Suppressor macrophage treated with lipopolysaccharide for 4 hours (primary cell): ENCODE results near the gene RAB6B.

Source experiments
- DNase-seq: peaks from one replicate; pipeline ENCODE4 v3.0.0-alpha.2; 2020

RAB6B gene

DNA sequence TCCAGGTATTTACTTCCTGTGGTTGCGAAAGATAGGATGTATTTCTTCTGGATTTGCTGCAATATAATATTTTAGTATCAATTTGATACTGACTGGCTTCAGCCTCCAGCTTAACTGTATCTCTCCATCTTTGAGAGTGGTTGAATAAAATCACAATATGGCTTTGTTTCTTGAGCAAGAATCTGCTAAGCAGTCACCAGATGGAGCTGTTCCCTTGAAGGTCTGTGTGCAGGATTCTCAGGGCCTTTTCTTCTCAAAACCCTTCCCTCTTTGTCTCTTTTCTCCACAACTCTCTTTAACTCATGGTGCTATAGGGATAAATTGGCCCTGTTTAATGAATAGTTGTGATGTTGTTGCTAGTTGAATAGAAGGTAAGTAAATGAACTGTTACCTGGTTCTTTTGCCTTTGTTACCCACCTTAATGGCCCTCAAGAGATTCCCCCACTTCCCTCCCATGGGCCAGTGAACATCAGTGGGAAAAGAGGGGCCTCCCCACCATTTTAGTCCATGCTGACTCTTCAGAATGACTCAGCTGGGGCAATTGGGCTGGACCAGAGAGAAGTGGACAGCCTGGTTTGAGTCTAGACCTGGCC lies 34.8 kb upstream of the RAB6B start:
- DNase-seq: peak; percentile 21

DNA sequence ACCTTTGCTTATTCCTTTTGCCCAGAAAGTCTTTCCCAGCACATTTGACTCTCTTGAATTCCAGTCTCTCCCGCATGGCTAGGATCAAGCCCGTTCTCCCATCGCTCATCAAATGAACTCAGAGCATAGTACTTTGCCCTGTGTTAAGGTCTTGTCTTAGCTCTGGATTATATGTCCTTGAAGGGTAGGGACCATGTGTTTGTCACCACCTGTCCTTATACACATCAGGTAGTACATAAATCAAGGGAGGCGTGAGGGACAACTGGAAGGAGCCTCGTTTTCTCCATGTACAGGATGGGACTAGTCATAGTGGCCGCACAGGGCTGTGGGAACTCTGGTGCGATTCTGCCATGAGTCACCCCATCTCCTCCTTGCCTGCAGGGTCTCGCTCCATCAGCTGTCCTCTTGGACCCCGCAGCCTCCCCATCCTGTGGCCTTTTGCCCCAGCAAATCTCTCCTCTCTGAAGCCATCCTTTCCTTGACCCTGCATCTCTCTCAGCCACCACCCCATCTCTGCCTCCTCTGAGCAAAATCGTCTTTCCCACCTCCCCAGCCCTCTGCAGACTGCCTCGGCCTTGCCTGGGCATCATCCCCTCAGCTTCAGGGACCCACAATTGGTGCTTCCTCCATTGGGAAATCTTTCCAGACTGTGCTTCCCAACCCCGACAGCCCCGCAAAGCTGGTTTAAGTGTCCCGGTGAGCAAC lies 33.4 kb upstream of the RAB6B start:
- no peak for DNase-seq

DNA sequence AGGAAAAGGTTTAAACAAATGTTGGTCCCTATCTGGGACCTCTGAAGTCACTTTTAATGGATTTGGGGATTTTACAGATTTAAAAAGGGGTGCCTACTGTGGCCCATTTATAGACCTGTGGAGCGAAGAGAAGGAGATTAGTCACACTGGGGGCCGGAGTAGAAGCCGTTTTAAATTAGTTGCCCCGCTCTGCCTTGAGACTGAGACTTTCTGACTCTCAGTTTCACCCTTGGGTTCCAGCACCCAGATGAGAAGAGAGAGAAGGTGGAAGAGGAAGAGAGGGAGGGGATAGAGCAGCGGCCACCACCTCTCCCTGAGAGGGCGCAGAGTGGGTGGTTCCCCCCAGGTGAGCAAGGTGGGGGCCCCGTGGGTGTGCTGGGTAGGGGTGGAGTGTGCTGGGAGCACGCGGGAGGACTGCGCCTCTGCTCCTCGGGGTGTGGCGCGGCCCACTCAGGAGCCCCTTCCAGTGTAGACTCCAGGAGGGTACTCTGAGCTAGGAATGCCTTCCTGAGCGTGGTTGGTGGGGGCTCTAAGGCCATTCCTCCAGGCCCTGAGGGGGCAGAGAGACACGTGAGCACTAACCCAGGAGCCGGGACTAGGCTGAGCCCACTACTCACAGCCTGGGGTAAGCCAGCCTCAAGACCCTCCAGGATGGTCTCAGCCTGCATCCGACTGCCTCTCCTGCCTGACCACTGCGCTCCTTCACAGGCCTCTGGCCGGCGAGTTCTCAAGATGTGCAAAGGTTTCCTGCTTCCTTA lies 32.6 kb upstream of the RAB6B start:
- DNase-seq: no peak

DNA sequence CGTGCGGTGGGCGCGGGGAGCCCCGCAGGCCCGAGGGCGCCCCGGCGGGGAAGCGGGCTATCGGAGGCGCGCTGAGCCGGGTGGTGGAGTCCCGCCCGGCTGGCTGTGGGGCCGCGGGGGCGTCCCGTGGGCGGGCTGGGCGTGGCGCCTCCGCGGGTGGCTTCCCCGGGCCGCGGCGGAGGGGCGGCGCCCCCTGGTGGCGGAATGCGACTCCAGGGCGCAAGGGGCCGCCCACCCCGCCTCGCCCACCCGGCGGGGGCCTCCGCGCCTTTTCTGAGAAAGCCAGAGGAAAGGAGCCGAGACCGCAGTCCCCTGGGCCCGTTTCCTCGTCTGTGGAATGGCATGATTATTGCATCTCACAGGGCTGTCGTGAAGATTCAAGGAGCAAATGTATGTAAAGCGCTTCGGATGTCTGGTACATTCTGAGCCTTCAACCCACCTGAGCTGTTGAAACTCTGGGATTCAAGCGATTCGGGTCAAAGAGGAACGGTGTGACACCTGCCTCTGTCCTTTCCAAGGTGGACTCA lies 31.9 kb upstream of the RAB6B start:
- DNase-seq: peak; percentile 58

DNA sequence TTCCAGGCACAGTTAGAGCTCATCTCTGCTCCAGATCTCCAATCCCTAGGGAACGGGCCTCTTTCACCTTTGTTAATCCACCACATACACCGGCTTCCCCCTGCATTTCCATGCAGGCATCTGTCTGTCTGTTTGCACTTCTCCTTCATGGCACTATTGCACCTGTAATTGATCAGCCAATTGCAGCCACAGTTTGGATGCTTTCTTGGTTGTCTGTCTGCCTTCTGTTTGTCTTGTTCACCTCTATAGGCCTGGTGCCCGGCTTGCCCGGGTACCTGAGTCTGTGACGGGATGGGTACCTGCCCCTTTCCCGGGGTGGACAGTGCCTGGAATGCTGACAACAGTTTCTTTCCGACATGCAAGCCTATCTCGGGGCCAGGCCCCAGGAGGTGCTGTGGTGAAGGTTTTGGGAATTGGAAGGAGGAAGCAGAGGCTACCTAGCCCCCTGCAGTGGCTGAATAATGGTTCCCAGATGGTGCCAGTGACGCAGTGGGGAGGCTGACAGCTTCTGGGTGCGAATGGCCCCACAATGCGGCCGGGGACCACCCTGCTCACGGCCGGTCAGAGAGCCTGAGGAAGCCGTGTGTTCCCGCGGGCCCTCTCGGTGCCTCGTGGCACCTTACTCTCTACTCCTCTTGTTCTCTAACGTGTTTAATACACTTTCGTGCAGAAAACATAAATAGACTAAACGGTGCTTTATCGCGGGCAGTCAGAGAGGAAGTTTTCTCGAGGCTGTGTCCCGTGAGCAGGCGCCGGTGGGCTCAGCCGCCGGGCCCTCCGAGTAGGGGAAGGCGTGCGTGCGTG lies 31.3 kb upstream of the RAB6B start:
- DNase-seq: no peak

DNA sequence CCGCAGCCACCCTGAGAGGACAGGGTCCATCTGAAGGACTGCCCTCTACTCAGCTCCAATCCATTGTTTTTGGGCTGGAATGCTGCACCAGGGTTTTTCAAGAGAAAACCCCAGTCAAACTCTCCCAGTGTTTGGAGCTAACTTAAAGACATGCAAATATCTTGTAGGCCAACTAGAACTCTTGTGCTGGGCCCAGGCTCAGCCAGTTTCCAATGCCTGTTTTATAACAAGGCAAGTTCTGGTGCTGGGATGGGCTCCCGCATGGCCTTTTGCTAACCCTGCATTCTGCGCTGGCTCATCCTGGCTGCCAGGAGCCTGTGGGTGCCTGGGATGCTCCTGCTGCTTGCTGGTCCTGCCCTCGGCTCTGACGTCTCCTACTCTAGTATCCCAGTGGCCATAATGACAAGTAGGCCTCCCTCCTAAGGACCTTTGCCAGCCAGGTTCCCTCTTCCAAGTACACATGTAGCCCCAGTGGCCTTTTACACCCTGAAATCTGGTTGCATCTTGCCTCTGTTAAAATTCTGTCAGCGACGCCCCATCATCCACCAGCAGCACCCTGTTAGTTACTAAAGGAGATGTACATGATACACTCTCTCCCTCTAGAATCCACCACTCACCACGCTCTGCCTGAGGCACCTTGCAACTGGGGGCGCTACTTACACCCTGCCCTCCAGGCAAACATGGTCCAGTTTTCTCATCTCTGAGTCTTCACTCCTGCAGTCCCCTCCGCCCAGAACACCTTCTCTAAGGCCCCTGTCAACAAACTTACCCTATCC lies 30.5 kb upstream of the RAB6B start:
- no peak for DNase-seq

DNA sequence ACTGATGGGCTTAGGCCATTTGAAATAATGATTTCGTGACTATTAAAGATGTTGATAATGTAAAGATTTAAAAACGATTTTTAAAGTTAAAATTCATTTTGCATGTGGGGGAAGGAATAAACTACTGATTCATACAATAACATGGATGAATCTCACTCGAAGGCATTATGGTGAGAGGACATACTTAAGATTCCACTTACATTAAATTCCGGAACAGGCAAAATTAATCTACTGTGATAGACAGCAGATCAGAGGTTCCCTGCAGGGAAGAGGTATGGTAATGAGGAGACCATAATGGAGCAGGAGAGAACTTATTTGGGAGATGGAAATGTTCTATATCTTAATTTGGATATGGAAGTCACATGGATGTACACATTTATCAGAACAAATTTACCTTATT lies 28.4 kb upstream of the RAB6B start:
- no peak for DNase-seq

DNA sequence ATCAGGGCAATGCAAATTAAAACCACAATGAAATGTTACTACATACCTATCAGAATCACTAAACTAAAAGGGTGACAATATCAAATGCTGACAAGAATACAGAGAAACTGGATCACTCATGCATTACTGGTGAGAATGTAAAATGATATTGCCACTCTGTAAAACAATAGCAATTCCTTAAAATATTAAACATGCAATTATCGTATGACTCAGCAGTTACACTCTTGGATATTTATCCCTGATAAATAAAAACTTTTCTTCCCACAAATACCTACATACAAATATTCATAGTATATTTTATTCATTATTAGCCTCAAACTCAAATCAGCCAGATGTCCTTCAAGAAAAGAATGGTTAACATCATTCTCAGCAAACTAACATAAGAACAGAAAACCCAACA lies 25.9 kb upstream of the RAB6B start:
- no peak for DNase-seq

DNA sequence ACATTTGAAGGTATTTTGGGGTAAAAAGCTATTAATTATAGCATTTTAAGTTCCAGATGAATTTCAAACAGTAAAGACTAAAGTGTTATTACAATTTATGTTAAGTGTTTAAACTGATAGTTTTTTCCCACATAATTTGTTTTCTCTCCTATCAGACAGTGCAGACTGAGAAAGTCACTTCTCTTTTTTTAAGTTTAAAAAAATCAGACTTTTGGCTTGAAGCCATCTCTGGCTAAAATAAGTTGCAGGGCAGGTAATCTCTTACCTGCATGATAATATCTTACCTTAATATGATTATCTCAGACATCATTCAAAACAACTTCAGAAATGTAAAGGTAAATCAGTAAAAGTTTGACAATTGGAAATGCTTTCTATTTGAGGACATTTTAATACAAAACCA lies 21.5 kb upstream of the RAB6B start:
- no peak for DNase-seq

DNA sequence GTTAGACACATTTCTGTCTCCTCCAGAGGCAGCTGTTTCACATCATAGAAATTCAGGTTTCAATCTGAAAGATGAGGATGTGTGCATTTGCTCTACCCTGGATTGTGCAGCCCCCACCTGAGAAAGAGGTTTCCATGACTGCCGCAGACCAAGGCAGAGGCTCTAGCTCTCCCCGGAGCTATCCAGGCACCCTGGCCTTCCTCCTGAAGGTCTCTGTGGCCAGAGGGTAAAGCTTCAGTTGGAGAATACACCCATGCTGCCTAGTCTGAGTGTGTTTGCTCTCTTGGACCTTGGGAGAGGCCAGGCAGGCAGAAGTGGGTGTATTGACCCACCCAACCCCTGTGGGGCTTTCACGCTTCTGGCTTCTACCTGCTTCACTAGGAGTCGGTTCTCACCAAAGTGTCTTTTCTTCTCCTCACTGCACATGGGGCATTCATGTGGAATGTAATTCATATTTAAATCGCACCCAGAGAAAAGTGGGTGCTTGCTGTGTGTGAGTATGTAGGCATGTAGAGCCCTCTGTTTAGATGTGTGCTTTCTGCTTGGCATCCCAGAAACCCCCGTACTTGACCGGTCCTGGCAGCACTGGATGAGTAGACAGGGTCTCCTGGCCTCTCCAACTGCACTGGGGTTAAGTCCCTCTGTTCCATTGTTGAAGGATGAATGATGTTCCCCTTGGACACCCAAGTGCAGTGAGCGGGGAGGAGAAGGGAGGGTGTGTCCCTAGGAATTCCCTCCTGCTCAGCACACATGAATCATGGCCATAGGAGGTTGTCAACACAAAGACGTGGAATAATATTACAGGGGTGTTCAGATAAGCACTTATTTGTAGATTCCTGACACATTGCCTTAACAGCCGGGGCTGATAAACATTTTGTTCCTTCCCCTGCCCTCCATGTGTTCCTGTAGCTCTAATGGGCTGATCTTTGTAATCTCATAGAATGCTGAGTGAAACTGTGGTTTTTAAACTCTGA lies 20.3 kb upstream of the RAB6B start:
- DNase-seq: no peak

DNA sequence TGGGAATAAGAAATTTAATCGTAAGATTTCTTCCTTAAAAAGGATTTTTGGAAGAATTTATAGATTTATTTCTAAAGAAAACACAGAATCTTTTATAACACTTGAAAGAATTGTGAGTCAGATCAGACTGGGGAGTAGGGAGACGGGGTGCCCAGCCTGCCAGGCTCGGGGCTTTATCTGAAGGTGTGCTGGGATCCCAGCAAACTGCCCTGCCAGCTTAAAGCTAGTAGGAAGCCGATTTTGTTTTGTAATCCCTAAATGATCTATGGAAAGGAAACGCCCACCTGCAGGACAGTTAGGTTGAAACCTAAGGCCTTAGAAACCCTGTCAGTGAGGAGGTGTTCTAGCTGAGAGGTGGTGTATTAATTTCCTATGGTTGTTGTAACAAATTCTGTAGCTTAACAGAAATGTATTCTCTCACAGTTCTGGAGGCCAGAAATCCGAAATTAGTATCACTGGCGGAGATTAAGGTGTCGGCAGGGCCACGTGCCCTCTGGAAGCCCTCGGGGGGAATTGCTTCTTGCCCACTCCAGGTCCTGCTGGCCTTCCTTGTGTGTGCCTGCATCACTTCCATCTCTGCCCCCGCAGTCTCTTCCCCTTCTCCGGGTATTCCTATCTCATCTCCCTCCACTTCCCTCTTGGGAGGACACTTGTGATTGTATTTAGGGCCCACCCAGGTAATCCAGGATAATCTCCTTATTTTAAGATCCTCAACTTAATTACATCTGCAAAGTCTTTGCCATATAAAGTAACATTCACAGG lies 19.3 kb upstream of the RAB6B start:
- DNase-seq: no peak

DNA sequence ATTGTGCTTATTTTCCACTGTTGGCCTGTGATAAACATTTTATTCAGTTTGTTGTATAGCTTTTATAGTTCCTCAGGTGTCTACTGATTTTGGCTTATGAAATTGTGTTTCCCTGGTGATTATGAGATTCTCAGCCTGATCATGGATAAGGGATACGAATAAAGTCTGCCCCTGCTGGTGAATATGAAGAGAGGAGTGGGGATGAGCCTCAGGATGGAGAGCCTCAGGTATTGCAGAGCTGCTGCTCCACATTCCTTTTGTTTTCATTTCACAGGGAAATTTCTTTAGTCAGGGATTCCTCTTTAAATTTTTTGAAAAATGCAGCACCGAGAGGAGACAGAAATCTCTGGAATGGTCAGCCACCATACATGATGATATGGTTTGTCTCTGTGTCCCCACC lies 14.7 kb upstream of the RAB6B start:
- no peak for DNase-seq

DNA sequence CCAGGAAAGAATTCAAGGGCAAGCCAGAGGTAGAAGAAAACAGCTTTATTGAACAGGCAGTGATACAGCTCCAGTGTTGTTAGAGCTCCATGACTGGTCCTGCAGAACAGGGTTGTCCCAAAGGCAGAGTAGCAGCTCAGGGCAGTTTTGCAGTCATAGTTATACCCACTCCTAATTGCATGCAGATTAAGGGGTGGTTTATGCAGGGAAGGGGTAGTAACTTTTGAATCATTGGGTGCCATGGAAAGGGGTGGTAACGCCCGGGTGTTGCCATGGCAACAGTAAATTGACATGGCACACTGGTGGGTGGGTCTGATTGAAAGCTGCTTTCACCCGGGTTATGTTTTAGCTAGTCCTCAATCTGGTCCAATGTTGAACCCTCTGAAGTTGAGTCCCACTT lies 9.7 kb upstream of the RAB6B start:
- DNase-seq: no peak

DNA sequence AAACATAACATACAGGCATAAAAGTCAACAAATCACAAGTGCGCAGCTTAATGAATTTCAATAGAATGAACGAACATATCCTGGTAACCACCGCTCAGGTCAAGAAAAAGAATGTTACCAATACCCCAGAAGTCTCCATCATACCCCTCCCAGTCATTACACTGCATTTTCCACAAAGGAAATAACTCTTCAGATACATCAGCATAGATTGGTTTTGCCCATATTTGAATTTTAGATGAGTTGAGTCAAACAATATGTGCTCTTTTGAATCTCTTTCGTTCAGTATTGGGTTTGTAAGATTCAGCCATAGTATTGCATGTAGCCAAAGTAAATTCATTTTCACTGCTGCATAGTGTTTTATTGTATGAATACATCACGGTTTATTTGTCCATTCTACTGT lies 6.2 kb upstream of the RAB6B start:
- DNase-seq: no peak

DNA sequence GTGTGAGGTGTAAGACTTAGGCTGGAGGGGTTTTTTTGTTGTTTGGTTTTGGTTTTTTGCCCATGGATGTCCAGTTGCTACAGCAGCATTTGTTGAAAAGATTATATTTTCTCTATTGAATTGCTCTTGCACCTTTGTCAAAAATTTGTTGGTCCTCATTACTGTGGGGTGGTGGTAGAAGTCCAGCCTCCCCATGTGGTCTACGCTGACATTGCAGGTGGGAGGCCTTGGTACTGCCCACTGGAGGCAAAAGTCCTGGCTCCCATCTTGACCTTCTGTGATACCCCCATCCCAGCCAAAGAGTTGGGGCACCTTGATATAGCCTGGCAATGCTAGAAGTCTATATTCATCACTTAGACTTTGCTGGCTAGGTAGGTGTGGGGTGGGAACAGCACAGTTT lies 5.4 kb upstream of the RAB6B start:
- no peak for DNase-seq

DNA sequence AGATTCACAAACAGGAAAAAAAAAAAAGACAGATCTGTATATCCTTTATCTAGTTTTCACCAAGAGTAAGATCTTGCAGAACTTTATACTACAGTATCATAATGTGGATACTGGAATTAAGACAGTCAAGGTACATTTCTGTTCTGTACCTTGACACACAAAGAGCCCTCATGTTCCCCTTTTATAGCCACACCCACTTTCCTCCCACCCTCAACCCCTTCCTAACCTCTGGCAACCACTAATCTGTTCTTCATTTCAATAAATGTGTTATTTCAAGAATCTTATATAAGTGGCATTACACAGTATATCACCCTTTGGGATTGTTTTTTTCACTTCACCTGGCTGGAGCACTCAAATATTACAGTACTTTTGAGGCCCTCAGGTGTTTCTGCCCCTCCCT lies 3.6 kb upstream of the RAB6B start:
- no peak for DNase-seq

DNA sequence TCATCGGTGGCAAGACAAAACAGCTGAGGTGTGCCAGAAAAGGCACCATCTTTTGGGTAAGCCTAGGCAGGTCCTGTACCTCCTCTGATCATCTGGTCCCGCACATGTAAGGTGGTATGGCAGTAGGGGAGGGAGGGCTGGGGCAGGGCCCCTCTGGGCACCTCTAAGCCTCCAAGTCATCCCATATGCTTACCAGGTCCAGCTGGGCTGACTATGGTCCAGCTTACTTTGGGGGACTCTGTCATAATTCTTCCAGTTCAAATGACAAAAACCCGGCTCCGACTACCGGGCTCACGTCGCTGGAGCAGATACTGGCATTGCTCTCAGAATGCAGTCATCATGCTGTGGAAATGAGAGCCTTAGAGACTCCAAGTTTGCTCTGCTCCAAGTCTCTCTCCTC lies 1.9 kb upstream of the RAB6B start:
- no peak for DNase-seq

DNA sequence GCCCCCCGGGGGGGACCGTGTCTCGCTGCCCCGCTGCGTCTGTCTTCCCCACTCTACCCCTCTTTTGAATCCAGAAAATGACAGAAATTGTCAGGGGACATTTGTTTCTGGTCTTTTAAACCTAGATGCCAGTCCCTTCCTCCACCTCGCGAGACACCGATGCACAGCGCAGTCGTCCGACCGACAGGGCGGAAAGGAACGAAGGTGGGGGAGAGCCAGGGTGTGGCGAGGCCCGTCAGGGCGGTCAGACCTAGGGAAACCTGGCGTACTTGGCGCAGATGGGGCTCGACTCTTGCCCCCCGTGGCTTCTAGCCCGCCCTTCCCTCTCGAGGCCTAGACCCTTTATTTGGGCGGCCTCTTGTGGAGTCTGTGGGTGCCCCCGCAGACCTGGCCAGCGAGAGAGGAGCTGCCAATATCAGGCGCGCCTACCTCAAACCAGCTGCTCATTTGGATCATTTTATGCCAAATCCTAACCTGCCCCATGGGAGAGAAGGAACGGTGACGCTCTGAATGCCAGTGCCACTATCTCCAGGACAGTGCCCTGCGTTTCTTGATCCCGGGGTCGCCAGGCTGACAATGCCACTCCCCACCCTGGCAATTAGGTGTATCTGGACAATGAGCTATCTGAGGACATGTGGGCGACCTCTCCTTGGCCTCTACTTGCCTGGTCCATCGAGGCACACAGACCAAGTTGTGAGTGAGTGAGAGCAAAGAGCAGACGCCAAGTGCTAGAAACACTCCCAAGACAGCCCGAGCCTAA lies 500 bp upstream of the RAB6B start:
- DNase-seq: no peak

DNA sequence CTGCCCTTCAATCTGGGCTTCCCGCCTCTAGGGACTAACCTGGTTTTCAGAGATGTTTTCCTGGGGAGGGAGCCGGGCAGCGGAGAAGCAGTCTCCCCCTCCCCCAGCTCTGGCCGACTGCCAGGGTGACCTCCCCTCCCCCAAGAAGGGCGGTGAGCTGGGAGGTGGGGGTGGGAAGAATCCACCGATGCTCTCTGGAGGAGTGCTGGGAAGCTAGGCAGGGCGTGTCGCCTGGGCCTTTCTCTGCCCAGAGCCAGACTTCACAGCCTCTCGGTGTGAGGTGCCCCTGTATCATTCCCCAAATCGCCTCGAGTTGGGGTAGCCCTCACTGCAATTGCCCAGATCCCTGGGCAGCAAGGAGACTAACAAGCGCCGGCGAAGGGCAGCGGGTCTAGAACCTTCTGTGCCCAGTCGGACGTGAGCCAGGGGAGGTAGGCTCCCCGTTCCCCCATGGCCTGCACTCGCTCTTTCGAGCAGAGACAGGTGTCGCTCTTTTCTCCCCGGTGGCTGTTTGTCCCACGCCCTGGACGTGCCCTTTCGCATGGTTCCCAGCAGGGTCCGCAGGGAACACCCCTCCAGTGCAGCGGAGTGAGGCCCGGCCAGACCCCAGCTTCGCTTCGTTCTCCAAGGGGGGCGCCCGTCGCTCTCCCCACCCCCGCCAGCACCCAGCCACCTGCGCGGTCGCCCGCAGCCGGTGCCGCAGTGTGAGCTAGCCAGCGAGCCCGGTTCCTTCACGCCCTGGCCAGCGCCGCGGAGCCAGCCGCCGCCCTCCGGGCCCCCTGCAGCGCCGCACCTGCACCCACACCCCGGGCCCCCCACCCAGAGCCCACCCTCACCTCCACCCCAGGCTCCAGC lies 1.1 kb downstream of the RAB6B start:
- no peak for DNase-seq
